Central memory CD4-positive, alpha-beta T cell (primary cell): Measurements from ENCODE around the gene DNHD1.
"Not testable (repeated sequence)": the region's sequence is repeated elsewhere in the genome, so short reads cannot be mapped to it uniquely, and the experiment has no call there.

Experiments used
- DNase-seq: peaks from one replicate; pipeline ENCODE4 v3.0.0; 2022

Gene DNHD1

GRCh38 chr11:6480299-6480914 lies 16.7 kb upstream of the DNHD1 start:
- DNase-seq, result no peak

DNA sequence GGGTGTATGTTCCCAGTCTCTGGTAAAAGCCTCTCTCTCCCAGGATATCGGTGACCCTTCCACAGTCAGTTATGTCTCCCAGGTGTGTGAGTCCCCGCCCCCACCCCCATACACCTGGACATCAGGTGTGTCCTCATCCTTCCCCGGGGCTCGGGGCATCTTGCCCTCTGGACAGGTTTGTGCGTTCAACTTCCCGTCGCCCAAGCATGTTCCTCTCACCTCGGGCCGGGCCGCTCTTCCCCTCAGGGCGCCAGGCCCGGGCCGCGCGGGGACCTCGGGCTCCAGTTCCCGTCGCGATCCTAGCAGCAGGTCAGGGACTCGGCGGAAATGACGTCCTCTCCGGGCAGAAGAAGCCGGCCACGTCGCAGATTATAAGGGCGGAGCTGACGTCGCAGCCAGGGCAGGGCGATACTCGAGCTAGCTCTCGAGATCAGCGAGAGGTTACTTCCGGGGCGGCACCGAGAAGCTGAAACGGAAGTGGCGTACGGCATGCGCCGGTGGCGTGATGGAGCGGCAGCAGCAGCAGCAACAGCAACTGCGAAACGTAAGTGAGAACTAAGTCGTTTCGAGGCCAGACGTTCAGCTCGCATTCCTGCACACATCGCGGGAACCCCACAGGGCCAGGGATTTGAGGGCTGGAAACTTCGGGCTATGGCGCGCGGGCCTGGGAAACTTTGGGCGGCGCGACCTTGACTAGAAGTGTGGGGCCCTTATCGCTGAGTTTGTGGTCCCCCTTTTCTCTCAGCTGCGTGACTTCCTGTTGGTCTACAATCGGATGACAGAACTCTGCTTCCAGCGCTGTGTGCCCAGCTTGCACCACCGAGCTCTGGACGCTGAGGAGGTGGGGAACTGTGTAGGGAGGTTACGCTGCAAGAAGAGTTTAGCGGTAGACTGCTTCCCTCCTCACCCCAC lies 15.8 kb upstream of the DNHD1 start, which contains the start of the genes ARFIP2 and TIMM10B:
TSS of gene ARFIP2 (minus strand) at position 320 of the 912 bp plus-strand sequence. CDS start 910 bp downstream, outside the sequence.
TSS of gene TIMM10B (plus strand) at position 490 of the 912 bp plus-strand sequence. CDS start at position 506, 16 bp downstream.
- peak; percentile 93 for DNase-seq

GRCh38 chr11:6481924-6482275 lies 15.2 kb upstream of the DNHD1 start:
- DNase-seq, result no peak

DNA sequence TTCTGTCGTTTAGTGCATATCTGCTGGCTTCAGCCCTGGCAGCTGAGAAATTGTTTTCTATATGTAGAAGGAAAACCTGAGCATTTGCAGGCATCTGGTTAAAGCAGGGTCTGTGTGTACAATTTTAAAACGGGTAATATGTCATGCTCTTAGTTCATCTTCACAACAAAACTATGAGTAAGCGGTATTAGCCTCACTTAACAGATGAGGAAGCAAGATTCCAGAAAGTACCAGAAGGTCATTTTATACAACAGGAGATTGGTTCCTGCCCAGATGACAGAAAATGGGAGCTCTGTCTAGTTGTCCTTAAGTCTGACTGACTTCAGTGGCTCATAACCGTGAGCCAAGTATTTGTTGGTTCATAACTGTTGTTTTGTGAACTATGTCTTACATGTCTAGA lies 14.6 kb upstream of the DNHD1 start:
- no peak for DNase-seq

DNA sequence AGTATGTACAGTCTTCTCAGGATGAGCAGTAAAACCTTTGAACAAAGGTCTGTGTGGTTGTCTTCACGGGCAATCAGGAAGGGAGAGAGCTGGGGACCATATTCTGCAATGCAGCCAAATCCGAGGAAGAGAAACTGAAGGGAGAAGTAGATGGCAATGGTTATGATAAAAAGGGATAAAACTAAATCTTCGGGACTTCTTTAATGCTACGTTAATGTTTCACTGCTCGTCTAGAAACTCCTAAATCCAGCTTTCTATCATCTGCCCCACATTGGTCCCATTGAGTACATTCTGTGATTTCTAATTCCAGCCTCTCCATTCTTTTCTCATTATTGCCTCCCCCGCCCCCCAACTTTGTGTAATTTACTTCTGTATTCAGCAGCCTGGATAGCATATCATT lies 14.1 kb upstream of the DNHD1 start:
- no peak for DNase-seq

- DNase-seq, result no peak
These were observed 11.4 kb upstream of the DNHD1 start for GRCh38 chr11:6485661-6486060.

GRCh38 chr11:6486256-6486655 lies 10.8 kb upstream of the DNHD1 start:
- DNase-seq, result no peak

- DNase-seq, result no peak
These were observed 10.1 kb upstream of the DNHD1 start for GRCh38 chr11:6486938-6487337.

DNA sequence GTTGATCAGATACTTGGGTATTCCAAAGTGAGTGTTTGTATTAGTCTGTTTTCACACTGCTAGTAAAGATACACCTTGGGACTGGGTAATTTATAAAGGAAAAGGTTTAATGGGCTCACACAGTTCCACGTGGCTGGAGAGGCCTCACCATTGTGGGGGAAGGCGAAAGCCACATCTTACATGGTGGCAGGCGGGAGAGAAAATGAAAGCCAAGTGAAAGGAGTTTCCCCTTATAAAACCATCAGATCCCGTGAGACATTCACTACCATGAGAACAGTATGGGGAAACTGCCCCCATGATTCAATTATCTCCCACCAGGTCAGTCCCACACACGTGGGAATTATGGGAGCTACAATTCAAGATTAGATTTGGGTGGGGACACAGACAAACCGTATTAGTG lies 8.7 kb upstream of the DNHD1 start:
- no peak for DNase-seq

- DNase-seq, result no peak
These were observed 8.3 kb upstream of the DNHD1 start for GRCh38 chr11:6488821-6489220.

DNA sequence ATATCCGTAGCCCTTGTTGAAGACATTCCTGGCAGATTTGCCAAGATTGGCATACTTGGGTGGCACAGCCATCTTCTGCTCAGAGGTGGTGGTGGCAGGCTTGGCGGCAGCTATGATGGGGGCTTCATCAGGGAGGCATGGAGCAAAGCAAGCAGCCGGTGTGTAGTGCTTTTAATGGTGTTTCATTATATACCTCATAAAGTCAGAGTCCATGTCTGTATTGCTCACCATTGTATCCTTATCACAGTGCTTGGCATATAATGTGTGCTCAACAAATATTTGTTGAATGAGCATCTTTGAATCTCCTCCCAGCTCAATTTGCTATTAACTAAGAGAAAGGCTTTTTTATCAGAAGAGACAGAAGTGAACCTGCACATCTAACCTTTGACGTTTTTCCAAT lies 7.8 kb upstream of the DNHD1 start:
- DNase-seq, result no peak

DNA sequence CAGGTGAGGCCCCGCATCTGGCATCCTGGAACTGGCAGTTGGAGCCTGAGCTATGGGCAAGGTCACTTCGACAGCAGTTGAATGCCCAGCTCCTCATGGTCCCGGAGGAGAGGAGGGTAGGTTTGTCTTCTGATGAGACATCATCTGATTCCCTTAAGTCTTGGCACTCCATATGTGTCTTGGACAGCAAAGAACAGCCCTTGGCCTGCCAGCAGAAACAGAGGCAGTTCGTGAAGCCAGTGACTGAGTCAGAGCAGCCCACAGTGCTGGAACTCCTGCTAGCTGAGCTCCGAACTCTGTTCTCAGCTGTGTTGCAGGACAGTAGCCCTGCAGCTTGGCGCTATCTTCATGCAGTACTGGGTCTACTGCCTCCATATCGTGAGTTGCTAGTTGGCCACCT lies 1.0 kb downstream of the DNHD1 start:
- DNase-seq, result no peak

DNA sequence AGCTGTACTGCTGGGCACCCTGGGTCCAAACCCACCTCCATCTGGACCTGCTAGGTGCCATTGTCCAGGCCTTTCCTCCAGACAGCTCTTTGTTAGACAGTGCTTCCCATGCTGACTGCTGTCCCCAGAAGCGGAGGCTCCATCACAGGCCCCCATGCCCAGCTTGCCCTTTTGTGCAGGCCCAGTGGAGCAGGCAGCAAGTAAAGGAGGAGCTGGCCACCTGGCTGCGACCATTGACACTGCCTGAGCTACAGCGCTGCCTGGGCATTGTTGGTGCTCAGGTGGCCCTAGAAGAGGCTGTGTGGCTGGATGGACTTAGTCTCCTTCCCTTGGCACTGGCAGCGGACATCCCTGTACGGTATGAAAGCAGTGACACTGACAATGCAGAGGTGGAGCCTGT lies 1.5 kb downstream of the DNHD1 start:
- DNase-seq, result no peak

- no peak for DNase-seq
These were observed 5.3 kb downstream of the DNHD1 start for GRCh38 chr11:6502382-6502781.

DNA sequence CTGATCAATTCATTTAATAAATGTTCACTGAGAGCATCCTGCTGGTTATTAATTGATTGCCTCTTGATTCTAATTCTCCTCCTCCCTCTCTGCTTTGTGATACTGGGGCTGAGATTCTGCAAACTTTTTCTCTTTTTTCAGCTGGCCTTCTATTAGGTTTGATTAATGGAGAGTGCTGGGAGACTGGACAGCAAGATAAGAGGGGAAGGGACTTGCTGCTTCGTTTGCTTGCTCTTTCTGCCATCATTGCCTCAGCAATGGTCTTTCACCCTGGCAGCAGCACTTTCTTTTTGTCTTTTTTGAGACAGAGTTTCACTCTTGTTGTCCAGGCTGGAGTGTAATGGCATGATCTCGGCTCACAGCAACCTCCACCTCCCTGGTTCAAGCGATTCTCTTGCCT lies 7.1 kb downstream of the DNHD1 start:
- DNase-seq, result no peak

DNA sequence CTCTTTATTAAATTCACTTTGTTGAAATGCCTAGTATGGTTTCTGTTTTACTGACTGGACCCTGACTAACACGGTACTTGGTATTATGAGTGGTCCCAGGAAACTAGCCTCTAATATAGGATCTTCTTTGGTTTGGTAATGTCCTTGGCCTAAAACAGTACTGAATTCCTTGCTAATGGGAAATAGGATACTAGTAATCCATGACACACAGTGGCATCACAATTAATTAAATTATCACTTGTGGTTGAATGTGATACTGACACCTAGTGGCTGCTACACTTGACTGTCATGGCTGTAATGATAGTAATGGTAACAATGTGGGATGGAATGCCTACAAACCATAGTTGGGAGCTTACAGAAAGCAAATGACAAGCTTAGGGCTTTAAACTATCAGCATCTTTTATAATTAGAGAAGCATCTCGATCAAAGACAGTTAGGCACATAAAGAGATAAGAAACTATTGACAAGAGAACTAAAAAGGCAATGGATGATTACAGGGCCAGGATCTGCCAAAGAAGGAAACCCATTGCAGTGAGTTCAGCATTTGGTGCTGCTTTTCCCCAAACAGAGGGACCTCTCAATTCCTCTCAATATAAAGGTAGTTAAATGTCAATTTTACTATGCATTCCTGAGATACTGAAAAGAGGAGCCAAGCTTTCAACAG lies 8.6 kb downstream of the DNHD1 start:
- DNase-seq, result peak; percentile 16

- DNase-seq, result no peak
These were observed 19.8 kb downstream of the DNHD1 start for GRCh38 chr11:6516865-6517264.

DNA sequence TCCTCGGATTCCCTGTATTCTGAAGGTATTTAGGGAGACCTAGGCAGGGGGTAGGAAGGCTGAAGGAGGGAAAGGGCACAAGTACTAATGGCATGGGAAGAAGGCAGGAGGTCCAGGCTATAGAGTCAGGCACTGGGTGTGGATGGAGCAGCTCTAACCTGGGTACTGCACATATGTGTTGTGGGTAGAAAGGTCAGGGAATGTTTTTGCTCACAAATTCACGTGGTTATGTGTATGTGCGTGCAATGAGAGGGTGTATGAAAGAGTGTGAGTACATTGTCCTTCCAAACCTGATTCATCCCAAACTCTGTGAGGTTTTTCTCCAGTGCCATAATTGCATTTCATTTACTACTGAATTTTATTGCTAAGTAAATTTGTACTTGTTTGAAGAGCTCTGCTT lies 23.2 kb downstream of the DNHD1 start:
- DNase-seq, result no peak

DNA sequence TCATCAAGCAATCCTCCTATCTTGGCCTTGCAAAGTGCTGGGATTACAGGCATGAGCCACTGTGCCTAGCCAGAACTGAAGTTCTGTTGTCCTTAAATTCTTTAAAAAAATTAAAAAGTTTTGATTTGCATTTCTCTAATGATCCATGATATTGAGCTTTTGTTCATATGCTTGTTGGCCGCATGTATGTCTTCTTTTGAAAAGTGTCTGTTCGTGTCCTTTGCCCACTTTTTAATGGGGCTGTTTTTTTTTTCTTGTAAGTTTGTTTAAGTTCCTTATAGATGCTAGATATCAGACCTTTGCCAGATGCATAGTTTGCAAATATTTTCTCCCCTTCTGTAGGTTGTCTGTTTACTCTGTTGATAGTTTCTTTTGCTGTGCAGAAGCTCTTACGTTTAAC lies 24.9 kb downstream of the DNHD1 start:
- DNase-seq, result not testable (repeated sequence)

GRCh38 chr11:6523253-6523652 lies 26.2 kb downstream of the DNHD1 start:
- no peak for DNase-seq

- no peak for DNase-seq
These were observed 29.5 kb downstream of the DNHD1 start for GRCh38 chr11:6526411-6527135.

GRCh38 chr11:6529266-6529665 lies 32.2 kb downstream of the DNHD1 start:
- no peak for DNase-seq

GRCh38 chr11:6530848-6531247 lies 33.8 kb downstream of the DNHD1 start:
- DNase-seq, result no peak
